Ectodermal cell (in vitro differentiated cells): ENCODE results near the gene RANBP9.

ENCODE experiments used
- H3K27ac ChIP-seq: 2 replicates; pipeline ENCODE4 v1.7.0; 2013; ENCODE audit warnings: mild to moderate bottlenecking, low read depth, low read length; ENCODE audit not compliant: insufficient read depth, poor library complexity, severe bottlenecking
- H3K27me3 ChIP-seq: 2 replicates; pipeline ENCODE4 v1.7.0; 2013; ENCODE audit warnings: mild to moderate bottlenecking, low read length; ENCODE audit not compliant: insufficient read depth, control insufficient read depth, poor library complexity, severe bottlenecking
- H3K36me3 ChIP-seq: one replicate; pipeline ENCODE4 v1.7.0; 2013; ENCODE audit warnings: low read length; ENCODE audit not compliant: control insufficient read depth, insufficient read depth
- H3K4me1 ChIP-seq: one replicate; pipeline ENCODE4 v1.7.0; 2013; ENCODE audit warnings: low read length; ENCODE audit not compliant: control insufficient read depth, insufficient read depth
- H3K4me3 ChIP-seq: 2 replicates; pipeline ENCODE4 v1.7.0; 2013; ENCODE audit warnings: low read depth, low read length, control low read depth; ENCODE audit not compliant: insufficient read depth
- H3K9me3 ChIP-seq: 2 replicates; pipeline ENCODE4 v1.7.0; 2013; ENCODE audit warnings: mild to moderate bottlenecking, low read length, moderate library complexity; ENCODE audit not compliant: control insufficient read depth
- WGBS, 2 experiments: methylation state at CpG; one replicate each; pipeline ENCODE4 v1.1.7; 2013; ENCODE audit warnings: missing lambda C conversion rate in 2 of 2; 5-methylcytosine and 5-hydroxymethylcytosine counted together

RANBP9 gene

GRCh38 chr6:13586603-13587542 lies 124.8 kb downstream of the RANBP9 start:
- no peaks in the 10 kb centered on the region for H3K9me3 ChIP-seq
- no peak overlapping the region for H3K4me3 ChIP-seq
- H3K4me1 ChIP-seq: no peaks in the 10 kb centered on the region
- WGBS, 2 experiments: 92 to 93% methylated on average over 7 of the region's 7 CpGs
- peaks cover 11% of the 10 kb centered on the region for H3K36me3 ChIP-seq
- no peak overlapping the region for H3K27ac ChIP-seq
- no peaks in the 10 kb centered on the region for H3K27me3 ChIP-seq

- Histone ChIP-seq H3K36me3 (no peaks in the 10 kb centered on the region), H3K27me3 (no peaks in the 10 kb centered on the region), H3K27ac (no peak overlapping the region), H3K4me3 (no peak overlapping the region), H3K9me3 (no peaks in the 10 kb centered on the region), H3K4me1 (no peaks in the 10 kb centered on the region)
- 97% methylated on average over 9 of the region's 9 CpGs for WGBS, 2 experiments
These were observed 129.9 kb downstream of the RANBP9 start for GRCh38 chr6:13581700-13582229.

- WGBS, 2 experiments: 100% methylated on average over 1 of the region's 1 CpG; no CpG with 5 or more reads in 1 of the 2 experiments
- Histone ChIP-seq H3K27me3 (no peaks in the 10 kb centered on the region), H3K4me3 (no peak overlapping the region), H3K4me1 (no peaks in the 10 kb centered on the region), H3K27ac (no peak overlapping the region), H3K9me3 (no peaks in the 10 kb centered on the region), H3K36me3 (no peaks in the 10 kb centered on the region)
These were observed 131.7 kb downstream of the RANBP9 start for GRCh38 chr6:13579911-13580310.

GRCh38 chr6:13577926-13578325 lies 133.7 kb downstream of the RANBP9 start:
- no peaks in the 10 kb centered on the region for H3K36me3 ChIP-seq
- peaks cover 7% of the 10 kb centered on the region for H3K4me1 ChIP-seq
- no peak overlapping the region for H3K27ac ChIP-seq
- H3K27me3 ChIP-seq: no peaks in the 10 kb centered on the region
- no peak overlapping the region for H3K4me3 ChIP-seq
- H3K9me3 ChIP-seq: no peaks in the 10 kb centered on the region
- WGBS, 2 experiments: 93 to 95% methylated on average over 3 of the region's 3 CpGs

- no peaks in the 10 kb centered on the region for H3K27me3 ChIP-seq
- no peak overlapping the region for H3K4me3 ChIP-seq
- H3K36me3 ChIP-seq: no peaks in the 10 kb centered on the region
- WGBS, 2 experiments: 86 to 93% methylated on average over 2 of the region's 3 CpGs
- H3K9me3 ChIP-seq: no peaks in the 10 kb centered on the region
- peaks cover 7% of the 10 kb centered on the region for H3K4me1 ChIP-seq
- no peak overlapping the region for H3K27ac ChIP-seq
These were observed 135.6 kb downstream of the RANBP9 start for GRCh38 chr6:13576017-13576416.

GRCh38 chr6:13575377-13575775 lies 136.3 kb downstream of the RANBP9 start:
- no peaks in the 10 kb centered on the region for H3K9me3 ChIP-seq
- WGBS, 2 experiments: 0 to 13% methylated on average over 2 of the region's 3 CpGs
- peak overlapping the region; percentile 68 for H3K4me3 ChIP-seq
- no peaks in the 10 kb centered on the region for H3K27me3 ChIP-seq
- peaks cover 7% of the 10 kb centered on the region for H3K4me1 ChIP-seq
- peak overlapping the region; percentile 90 for H3K27ac ChIP-seq
- H3K36me3 ChIP-seq: no peaks in the 10 kb centered on the region

GRCh38 chr6:13574571-13575376 lies 136.9 kb downstream of the RANBP9 start, which contains the start of gene SIRT5:
Gene SIRT5 (plus strand): TSS chr6:13574601. CDS start chr6:13584111, 9,510 bp downstream.
- Histone ChIP-seq H3K27ac (peak within 1 kb of the TSS; percentile 90), H3K27me3 (no peaks in the 10 kb centered on the region), H3K9me3 (no peaks in the 10 kb centered on the region), H3K4me3 (peak within 1 kb of the TSS; percentile 68), H3K36me3 (no peaks in the 10 kb centered on the region), H3K4me1 (peaks cover 7% of the 10 kb centered on the region)
- WGBS, 2 experiments: 1% methylated on average over 52 of the region's 52 CpGs

- 0 to 1% methylated on average over 46 of the region's 46 CpGs for WGBS, 2 experiments
- Histone ChIP-seq H3K4me1 (peaks cover 7% of the 10 kb centered on the region), H3K4me3 (peak overlapping the region; percentile 68)
These were observed 137.5 kb downstream of the RANBP9 start for GRCh38 chr6:13574149-13574570.

GRCh38 chr6:13573669-13574110 lies 137.9 kb downstream of the RANBP9 start:
- Histone ChIP-seq H3K27me3 (no peaks in the 10 kb centered on the region), H3K36me3 (no peaks in the 10 kb centered on the region), H3K4me1 (peaks cover 7% of the 10 kb centered on the region), H3K27ac (peak overlapping the region; percentile 18), H3K9me3 (no peaks in the 10 kb centered on the region), H3K4me3 (peak overlapping the region; percentile 68)
- WGBS, 2 experiments: 18% methylated on average over 14 of the region's 14 CpGs

More at GRCh38 chr6:13574149-13574570, 137.5 kb downstream of the RANBP9 start:
- H3K9me3 ChIP-seq: no peaks in the 10 kb centered on the region
- H3K27ac ChIP-seq: peak overlapping the region; percentile 90
- no peaks in the 10 kb centered on the region for H3K27me3 ChIP-seq
- no peaks in the 10 kb centered on the region for H3K36me3 ChIP-seq
